Measurements from ENCODE around the gene CPA3. TPM values are rescaled to one million over a fixed set of nuclear protein-coding genes. Genes with fewer than 3 reads are reported as not detected.

CPA3 gene, protein sequence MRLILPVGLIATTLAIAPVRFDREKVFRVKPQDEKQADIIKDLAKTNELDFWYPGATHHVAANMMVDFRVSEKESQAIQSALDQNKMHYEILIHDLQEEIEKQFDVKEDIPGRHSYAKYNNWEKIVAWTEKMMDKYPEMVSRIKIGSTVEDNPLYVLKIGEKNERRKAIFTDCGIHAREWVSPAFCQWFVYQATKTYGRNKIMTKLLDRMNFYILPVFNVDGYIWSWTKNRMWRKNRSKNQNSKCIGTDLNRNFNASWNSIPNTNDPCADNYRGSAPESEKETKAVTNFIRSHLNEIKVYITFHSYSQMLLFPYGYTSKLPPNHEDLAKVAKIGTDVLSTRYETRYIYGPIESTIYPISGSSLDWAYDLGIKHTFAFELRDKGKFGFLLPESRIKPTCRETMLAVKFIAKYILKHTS
- 0.17 and 0.30 TPM in 2 replicates for total RNA-seq (2014; rRNA removed; shearing (Covaris generic))

DNA sequence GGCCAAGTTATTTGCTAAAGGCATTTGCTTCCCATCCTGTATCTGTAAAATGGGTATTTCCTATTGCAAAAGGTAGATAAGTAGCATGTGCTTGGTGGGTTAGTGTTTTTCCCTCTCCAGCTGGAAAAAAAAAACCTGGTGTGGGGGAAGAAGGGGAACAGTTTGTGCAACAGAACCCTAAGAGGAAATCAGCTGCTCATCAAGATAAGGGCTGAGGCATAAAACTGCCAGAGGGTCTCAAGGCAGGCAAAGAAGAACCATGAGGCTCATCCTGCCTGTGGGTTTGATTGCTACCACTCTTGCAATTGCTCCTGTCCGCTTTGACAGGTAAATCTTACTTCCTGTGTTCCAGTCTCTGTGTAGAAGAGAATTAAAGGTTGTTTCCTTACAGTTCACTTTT lies at the start of gene CPA3:
Gene CPA3 (plus strand): TSS at position 248 of the 400 bp plus-strand sequence. CDS start 12 bp downstream, at position 260.
- DNase-seq (ENCODE audit: low read depth) = no peak

GRCh38 chr3:148815316-148816110 lies 49.6 kb upstream of the CPA3 start:
- DNase-seq (ENCODE audit: low read depth) = no peak

DNA sequence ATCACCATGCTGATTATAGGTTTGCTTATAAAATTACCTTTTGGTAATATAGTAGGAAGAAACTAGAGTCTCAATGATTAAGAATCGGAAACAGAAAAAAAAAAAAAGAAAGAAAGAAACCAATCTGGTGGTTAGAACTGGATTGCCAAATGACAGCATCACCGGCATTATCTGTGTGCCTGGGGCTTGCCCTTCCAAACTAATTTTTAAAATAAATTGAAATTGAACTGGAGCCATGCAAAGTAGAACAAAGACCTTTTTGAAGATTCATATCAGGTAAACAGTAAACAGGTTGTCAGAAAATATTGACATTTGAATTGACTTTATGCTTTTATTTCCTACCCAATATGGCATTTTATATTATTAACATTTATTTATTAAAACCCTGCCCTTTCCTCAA lies 48.7 kb upstream of the CPA3 start:
- no peak for DNase-seq (ENCODE audit: low read depth)

- DNase-seq (ENCODE audit: low read depth) = no peak
Observed at GRCh38 chr3:148816981-148817525, 48.0 kb upstream of the CPA3 start.

DNA sequence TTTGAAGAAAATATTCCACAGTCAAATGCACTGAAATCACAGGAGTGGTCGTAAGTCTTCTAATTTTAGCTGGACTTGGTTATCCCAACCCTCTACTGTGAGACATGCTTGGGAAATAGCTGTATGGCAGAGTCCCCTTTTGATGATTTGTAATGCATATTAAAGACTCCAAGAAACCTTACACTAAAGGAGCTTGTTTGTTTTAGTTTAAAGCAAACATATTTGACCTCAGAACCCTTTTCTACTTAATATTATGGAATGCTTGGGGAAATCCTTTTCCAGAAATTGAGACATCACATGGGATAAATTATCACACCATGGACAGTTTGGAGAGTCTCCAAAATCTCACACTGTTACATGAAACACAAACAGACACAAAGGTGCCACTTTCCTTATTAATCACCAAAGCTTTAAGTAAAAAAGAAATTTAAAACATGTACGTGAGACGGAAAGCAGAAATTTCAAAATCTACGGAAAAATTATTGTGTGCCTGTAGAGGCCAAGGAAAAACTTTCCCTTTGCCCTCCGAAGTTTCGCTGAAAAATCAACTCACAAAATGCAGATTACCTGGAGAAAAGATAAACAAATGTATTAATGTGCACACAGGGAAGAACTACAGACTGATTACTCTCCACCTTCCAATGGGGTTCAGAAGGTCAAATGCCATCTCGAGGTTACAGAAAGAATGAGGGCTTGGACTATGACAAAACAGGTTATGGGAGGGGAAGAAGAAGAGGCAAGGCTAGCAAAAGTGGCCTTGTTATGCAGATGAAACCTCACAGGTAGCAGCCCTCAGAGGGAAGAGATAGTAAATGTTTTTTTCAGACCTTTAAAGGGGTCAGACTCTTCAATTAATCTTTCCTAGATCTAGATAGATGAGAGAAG lies 44.5 kb upstream of the CPA3 start:
- DNase-seq (ENCODE audit: low read depth) = no peak

DNA sequence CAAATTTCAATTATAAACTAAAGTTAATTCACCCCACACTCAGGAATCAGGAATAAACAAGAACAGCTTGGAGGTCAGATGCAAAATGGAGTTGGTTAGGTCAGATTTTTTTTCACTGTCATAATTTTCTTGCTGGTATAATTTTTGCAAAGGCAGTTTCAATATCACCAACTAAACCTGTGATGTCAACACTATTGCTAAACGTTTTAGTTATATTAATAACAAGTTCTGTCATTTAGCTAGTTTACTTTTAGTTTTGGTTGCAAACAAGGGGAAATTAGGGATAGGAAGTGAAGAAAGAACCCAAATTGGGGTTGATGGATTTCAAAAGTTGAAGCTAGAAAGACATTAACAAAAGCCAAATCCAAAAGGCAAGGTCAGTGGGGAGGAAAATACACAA lies 42.1 kb upstream of the CPA3 start:
- no peak for DNase-seq (ENCODE audit: low read depth)

GRCh38 chr3:148825476-148825875 lies 39.6 kb upstream of the CPA3 start:
- DNase-seq (ENCODE audit: low read depth) = no peak

DNA sequence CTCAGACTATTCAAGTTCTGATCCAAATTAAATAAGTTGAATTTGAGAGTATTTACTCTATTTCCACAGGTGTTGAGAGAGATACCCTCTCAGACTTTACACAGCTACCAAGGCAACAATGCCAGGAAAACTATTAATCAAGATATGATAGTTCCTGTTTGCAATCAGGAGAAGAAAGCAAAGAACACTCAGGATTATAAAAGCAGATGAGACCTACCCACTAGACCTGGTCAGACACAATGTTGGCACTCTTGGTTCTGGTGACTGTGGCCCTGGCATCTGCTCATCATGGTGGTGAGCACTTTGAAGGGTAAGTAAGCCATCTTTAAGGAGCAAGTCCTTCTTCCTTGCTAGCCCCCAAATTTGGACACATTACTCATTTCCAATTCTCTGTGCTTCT lies 37.5 kb upstream of the CPA3 start, which contains the start of gene CPB1:
Gene CPB1 (plus strand): TSS at position 227 of the 400 bp plus-strand sequence. CDS start 13 bp downstream, at position 240.
- DNase-seq (ENCODE audit: low read depth) = no peak

DNA sequence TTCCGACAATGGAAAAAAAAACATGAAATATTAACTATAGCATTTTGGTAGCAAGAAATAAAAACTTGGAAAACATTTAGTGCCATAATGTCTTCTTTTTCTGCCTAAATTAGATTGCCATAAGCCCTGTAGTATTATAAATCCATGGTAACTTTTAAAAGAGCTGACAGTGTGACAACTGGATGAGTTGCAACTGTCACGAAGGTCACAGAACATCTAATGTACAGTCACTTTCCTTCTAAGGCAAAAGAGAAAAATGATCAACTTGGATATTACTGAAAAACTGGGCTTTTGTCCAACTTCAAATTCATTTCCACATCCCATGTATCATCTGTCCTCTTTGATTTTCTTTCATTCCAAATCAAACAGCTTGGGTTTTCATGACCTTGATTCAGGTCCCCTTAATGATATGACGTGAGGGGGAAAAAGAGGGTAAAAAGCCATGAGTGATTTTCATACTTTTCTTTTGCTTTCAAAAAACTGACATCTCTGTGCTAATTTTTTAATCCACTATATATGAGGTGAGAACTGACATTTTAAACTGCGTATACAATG lies 36.9 kb upstream of the CPA3 start:
- no peak for DNase-seq (ENCODE audit: low read depth)

GRCh38 chr3:148829926-148830325 lies 35.2 kb upstream of the CPA3 start:
- DNase-seq (ENCODE audit: low read depth) = no peak

GRCh38 chr3:148833223-148833622 lies 31.9 kb upstream of the CPA3 start:
- peak; percentile 3 for DNase-seq (ENCODE audit: low read depth)

GRCh38 chr3:148839805-148840204 lies 25.3 kb upstream of the CPA3 start:
- no peak for DNase-seq (ENCODE audit: low read depth)

- no peak for DNase-seq (ENCODE audit: low read depth)
Observed at GRCh38 chr3:148840451-148840850, 24.6 kb upstream of the CPA3 start.

DNA sequence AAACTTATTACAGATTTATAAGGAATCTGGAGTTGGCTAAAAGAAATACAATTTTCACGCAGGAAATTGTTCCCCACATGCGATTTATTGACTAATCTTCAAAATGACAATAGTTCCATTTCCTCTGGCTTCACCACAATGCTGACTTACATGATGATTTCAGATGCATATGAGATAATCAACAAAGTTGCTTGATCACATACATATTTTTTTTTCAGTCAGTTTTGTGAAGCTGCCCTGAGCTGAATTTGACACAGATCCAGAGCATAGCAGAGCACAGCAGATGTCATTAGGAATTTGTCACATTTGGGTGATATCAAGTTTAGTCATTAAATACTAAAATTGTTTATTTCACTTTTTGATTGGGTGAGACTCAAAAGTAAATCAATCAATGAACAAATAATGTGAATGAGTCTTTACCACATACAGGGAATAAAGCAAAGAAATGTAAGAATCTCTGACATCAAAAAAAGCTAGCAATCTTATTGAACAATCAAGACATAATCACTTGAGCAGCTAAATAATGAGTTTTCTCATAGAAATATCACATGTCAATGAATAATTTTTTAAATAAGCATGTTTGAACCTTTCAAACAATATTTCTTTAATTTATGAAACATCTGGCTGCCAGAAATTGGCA lies 19.2 kb upstream of the CPA3 start:
- no peak for DNase-seq (ENCODE audit: low read depth)

DNA sequence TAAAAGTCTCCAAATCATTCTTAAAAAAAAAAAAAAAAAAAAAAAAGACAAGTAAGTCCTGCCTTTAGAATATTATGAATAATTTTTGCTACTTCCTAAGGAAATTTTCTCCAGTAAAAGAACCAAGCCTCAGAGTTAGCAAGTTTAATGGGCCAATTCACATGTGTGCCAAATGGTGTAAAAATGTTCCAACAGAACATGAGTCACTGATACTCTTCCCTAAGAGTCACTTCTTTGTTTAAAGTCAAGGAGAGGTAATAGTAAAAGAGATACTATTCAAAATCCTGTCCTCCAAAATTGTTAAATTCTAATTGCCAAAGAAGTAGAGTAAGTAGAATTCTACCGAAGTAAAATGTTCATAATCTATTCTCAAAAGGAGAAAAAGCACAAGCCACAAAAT lies 17.7 kb upstream of the CPA3 start:
- DNase-seq (ENCODE audit: low read depth) = no peak

DNA sequence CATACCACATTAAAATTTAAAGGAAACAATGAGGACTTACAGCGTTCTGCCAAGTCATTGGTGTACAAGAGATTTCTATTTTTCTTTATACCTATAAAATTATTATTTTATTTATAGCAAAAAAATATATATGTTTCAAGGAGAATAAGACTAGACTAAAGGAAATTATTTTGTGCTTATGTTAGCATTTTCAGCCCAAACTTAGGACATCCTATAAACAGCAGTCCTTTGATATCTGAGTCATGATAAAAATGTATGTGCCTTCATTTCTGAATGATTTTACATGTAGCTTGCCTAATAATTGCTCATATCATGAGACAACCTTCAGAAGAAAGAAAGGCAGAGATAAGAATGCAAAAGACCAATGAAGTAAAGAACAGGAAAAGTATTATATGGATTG lies 16.7 kb upstream of the CPA3 start:
- no peak for DNase-seq (ENCODE audit: low read depth)

- DNase-seq (ENCODE audit: low read depth) = no peak
Observed at GRCh38 chr3:148852271-148852992, 12.7 kb upstream of the CPA3 start.

- DNase-seq (ENCODE audit: low read depth) = no peak
Observed at GRCh38 chr3:148853076-148853475, 12.0 kb upstream of the CPA3 start.

- no peak for DNase-seq (ENCODE audit: low read depth)
Observed at GRCh38 chr3:148854061-148854460, 11.0 kb upstream of the CPA3 start.

GRCh38 chr3:148856384-148856783 lies 8.7 kb upstream of the CPA3 start:
- no peak for DNase-seq (ENCODE audit: low read depth)
